Lower lobe of right lung (tissue), 2 donors: Measurements from ENCODE around the gene FAM216A. TPM values are rescaled to one million over a fixed set of nuclear protein-coding genes. Genes with fewer than 3 reads are reported as not detected.

Experiments used
- ATAC-seq, 2 donors: fragments of 200-7000 bp; cut with Tn5 transposase; one replicate each; pipeline ENCODE4 v1.9.1; 2020 to 2022; ENCODE audit warnings: mild to moderate bottlenecking in 2 of 2, moderate library complexity in 2 of 2
- DNase-seq: peaks from one replicate; pipeline ENCODE4 v3.0.0-alpha.2; 2020
- H3K27ac ChIP-seq: fragments of 200-600 bp; one replicate; pipeline ENCODE4 v1.8.0; 2022
- H3K27me3 ChIP-seq: fragments of 200-600 bp; one replicate; pipeline ENCODE4 v1.8.0; 2022; ENCODE audit warnings: low read depth
- H3K36me3 ChIP-seq: fragments of 200-600 bp; one replicate; pipeline ENCODE4 v1.8.0; 2022; ENCODE audit warnings: mild to moderate bottlenecking
- H3K4me1 ChIP-seq: fragments of 200-600 bp; one replicate; pipeline ENCODE4 v1.8.0; 2022
- H3K4me3 ChIP-seq: fragments of 200-600 bp; one replicate; pipeline ENCODE4 v1.8.0; 2022; ENCODE audit warnings: mild to moderate bottlenecking
- H3K9me3 ChIP-seq: fragments of 200-600 bp; one replicate; pipeline ENCODE4 v1.8.0; 2022
- CTCF ChIP-seq: fragments of 200-600 bp; IDR thresholded peaks from one replicate; pipeline ENCODE4 v1.8.0; 2022; ENCODE audit warnings: antibody characterized with exemption, mild to moderate bottlenecking
- intact Hi-C: fragments of 100-400 bp; cut with DNase I; formaldehyde crosslinking; loops from one replicate; pipeline ENCODE4 v1.11.0; 2022
- total RNA-seq: library from RNA; stranded (reverse); fragmentation: NEBNext Ultra II Directional; extraction: Animal tissue kit (Norgen Biotek cat#: 25700); gene quantifications from one replicate; pipeline ENCODE4 v1.2.1, GENCODE V29; 2021
- donor health status: DM: no; HTN: yes; CAD: no; lungs with severe emphysema.

Gene FAM216A
- total RNA-seq, 1 donor from 2014 or later, result 3.0 TPM

GRCh38 chr12:110538869-110539622 is 70.4 kb downstream of the FAM216A start:
- no peak for TF ChIP-seq CTCF
- Histone ChIP-seq H3K36me3 (peaks cover 53% of the 10 kb centered on the region), H3K4me1 (peaks cover 32% of the 10 kb centered on the region), H3K9me3 (no peaks in the 10 kb centered on the region), H3K27me3 (no peaks in the 10 kb centered on the region), H3K4me3 (no peak overlapping the region), H3K27ac (no peak overlapping the region)
- intact Hi-C loops, result no loop called here
- ATAC-seq, result no peak
- no peak for DNase-seq

Other genes with a start within 250 kb of the FAM216A start
- 156 TPM for gene ATP2A2, start 187.6 kb upstream of the FAM216A start, total RNA-seq
- 48.1 TPM for gene ANAPC7, start 65.1 kb upstream of the FAM216A start, total RNA-seq
- gene ARPC3, start 18.5 kb upstream of the FAM216A start, total RNA-seq, result 276 TPM
- 18.9 TPM for gene GPN3, start 588 bp upstream of the FAM216A start, total RNA-seq
- gene VPS29, start 33.3 kb downstream of the FAM216A start, total RNA-seq, result 102 TPM
- 1.1 TPM for gene RAD9B, start 33.5 kb downstream of the FAM216A start, total RNA-seq
- gene PPTC7, start 114.5 kb downstream of the FAM216A start, total RNA-seq, result 23.6 TPM
- 40.1 TPM for gene TCTN1, start 145.3 kb downstream of the FAM216A start, total RNA-seq
- gene HVCN1, start 220.3 kb downstream of the FAM216A start, total RNA-seq, result 29.2 TPM